AG10803 (cell line): ENCODE results near the gene UMODL1.

Source experiments
- DNase-seq: peaks from one replicate; pipeline ENCODE4 v3.0.0; 2010; ENCODE audit warnings: low read depth
- H3K4me3 ChIP-seq: 2 replicates; pipeline ENCODE4 v1.5.1; 2011; ENCODE audit warnings: mild to moderate bottlenecking, low read length, control low read depth
- TF ChIP-seq, protein P1 (sequence below): conservative IDR thresholded peaks from 2 replicates; pipeline ENCODE4 v1.5.1; 2011; ENCODE audit warnings: mild to moderate bottlenecking, low read length, control low read depth, inconsistent platforms

UMODL1 gene

DNA sequence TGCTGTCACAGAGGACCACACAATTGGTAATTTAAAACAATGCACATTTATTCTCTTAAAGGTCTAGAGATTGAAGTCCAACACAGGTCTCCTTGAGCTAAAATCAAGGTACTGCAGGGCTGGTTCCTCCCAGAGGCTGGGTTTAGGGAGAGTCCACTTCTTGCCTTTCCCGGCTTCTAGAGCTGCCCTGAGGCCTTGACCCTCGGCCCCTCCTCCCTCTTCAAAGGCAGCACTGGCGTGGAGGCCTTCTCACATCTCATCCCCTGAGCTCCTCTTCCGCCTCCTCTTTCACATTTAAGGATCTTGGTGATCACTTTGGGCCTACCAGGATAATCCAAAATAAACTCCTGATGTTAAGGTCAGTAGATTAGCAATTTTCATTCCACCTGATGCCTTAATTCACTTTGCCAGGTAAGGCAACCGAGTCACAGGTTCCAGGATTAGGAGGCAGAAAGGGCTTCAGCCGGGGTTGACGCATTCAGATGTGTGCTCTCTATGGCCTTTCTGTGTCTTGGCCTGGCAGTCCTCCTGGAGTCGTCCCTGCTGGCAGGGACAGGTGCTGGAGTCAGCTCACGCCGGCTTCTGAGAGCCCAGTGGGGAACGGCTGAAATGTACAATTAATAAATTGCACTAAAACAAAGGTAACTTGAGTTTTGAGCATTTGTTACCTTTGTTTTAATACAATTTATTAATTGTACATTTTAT, 86.6 kb downstream of the UMODL1 start:
- TF ChIP-seq, protein P1, sequence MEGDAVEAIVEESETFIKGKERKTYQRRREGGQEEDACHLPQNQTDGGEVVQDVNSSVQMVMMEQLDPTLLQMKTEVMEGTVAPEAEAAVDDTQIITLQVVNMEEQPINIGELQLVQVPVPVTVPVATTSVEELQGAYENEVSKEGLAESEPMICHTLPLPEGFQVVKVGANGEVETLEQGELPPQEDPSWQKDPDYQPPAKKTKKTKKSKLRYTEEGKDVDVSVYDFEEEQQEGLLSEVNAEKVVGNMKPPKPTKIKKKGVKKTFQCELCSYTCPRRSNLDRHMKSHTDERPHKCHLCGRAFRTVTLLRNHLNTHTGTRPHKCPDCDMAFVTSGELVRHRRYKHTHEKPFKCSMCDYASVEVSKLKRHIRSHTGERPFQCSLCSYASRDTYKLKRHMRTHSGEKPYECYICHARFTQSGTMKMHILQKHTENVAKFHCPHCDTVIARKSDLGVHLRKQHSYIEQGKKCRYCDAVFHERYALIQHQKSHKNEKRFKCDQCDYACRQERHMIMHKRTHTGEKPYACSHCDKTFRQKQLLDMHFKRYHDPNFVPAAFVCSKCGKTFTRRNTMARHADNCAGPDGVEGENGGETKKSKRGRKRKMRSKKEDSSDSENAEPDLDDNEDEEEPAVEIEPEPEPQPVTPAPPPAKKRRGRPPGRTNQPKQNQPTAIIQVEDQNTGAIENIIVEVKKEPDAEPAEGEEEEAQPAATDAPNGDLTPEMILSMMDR = no peak
- no peak for DNase-seq
- no peak overlapping the region for H3K4me3 ChIP-seq

DNA sequence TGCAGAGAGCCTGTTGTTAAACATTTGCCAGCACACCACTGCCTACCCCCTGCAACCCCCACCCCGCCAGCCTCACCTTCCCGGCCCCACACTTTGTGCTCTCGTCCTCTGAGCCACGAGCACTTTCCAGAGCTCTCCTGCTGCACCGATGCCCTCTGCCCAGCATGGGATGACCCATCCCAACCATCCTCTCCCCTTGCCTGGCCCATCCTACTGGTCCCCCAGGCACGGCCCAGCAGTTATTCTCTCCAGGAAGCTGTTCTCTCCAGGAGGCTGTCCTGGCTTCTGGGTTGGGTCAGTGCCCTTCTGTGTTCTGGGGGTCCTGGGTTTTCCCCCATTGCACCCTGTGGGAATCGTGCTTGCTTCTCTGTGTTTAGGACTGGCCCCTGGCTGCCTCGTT, 87.7 kb downstream of the UMODL1 start:
- TF ChIP-seq, protein P1 = no peak
- H3K4me3 ChIP-seq = no peak overlapping the region
- no peak for DNase-seq

DNA sequence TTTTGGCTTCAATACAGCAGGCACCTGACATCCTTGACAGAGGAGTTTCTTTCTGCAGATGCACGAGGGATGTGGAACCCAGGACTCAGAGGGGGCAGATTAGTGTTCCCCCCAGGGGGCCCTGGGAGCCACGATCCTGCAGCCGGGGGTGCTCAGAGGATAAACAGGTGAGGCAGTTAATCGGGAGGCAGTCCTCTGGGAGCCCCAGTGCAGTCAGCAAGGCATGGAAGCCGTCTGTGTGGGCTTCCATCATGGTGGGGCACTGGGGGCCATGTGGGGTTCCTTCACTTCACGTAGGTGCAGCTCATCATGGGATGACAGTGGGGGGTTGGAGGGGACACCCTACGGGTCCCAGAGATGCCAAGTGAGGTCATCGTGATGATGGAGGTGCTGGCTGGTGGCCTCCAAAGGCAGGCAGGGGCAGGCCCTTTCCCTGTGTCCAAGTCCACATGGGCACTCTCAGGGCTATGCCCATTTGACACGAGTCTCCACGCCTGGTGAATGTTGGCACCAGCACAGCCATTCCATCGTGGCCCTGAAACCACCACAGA, 88.5 kb downstream of the UMODL1 start:
- H3K4me3 ChIP-seq = no peak overlapping the region
- no peak for DNase-seq
- TF ChIP-seq, protein P1 = no peak

DNA sequence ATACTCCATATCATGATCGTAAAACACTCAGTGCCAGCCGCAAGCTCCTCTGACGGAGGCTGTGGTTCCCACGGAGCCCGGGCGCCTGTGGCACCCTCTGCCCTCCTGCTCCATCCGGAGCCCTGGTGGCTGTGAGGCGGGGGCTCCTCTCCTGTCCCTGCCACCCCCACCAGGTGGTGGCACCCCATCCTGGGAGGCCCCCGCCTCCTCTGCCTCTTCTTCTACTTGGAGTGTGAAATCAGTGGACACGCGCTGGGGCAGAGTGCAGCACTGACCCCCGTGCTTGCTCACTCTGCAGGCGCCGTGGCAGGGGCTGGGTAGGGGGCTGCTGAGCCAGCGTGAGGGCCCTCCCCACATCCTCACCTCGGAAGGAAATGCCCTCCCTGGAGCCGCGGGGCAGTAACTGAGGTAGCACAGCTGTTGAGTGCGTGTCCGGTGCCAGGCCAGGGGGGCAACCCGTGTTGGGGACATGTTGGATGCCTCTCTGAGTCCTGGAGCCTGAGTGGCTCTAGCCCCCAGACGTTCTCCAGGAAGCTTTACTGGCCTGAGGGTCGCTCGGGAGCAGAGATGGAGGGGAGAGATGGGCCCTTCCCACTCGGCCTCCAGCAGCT, 89.1 kb downstream of the UMODL1 start:
- DNase-seq = no peak
- TF ChIP-seq, protein P1 = no peak
- no peak overlapping the region for H3K4me3 ChIP-seq

DNA sequence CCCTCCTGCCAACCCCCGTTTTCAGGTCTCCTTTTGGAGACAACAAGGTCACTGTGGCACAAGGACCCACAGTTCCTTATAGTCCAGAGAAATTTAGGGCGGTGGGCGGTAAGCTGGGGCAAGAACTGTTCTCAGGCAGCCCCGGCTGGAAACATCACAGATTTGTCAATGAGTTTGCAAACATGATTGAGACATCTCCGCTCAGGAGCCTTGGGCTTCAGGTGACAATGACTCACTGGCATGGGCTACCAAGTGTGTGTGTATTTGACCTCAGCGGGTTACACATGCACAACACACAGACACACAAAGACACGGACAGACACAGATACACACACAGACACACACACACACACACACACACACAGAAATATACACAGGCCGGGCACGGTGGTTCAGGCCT, 89.6 kb downstream of the UMODL1 start:
- TF ChIP-seq, protein P1 = no peak
- DNase-seq = no peak

DNA sequence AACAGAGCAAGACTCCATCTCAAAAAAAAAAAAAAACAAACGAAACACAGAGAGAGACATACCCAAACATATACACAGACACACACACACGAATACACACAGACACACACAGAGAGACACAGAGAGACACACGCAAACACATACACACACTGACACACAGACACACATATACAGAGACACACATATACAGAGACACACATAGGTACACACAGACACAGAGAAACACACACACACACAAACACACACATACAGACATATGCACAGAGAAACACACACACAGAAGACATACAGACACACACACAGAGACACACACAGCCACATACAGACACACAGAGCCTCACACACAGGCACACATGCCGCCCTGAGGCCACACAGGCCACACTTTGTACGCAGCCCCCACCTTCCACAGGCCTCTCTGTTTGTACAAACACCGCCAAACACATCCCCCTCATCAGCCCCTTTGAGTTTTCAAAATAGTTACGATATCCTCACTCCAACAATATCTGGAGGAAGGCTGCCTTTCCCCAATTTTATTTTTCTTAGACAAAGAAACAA, 90.4 kb downstream of the UMODL1 start:
- TF ChIP-seq, protein P1 = no peak
- H3K4me3 ChIP-seq = no peak overlapping the region
- DNase-seq = no peak

More for the DNA sequence above, 89.6 kb downstream of the UMODL1 start:
- no peak overlapping the region for H3K4me3 ChIP-seq
